ENCODE measurements around the gene IL4R.

Gene IL4R

DNA sequence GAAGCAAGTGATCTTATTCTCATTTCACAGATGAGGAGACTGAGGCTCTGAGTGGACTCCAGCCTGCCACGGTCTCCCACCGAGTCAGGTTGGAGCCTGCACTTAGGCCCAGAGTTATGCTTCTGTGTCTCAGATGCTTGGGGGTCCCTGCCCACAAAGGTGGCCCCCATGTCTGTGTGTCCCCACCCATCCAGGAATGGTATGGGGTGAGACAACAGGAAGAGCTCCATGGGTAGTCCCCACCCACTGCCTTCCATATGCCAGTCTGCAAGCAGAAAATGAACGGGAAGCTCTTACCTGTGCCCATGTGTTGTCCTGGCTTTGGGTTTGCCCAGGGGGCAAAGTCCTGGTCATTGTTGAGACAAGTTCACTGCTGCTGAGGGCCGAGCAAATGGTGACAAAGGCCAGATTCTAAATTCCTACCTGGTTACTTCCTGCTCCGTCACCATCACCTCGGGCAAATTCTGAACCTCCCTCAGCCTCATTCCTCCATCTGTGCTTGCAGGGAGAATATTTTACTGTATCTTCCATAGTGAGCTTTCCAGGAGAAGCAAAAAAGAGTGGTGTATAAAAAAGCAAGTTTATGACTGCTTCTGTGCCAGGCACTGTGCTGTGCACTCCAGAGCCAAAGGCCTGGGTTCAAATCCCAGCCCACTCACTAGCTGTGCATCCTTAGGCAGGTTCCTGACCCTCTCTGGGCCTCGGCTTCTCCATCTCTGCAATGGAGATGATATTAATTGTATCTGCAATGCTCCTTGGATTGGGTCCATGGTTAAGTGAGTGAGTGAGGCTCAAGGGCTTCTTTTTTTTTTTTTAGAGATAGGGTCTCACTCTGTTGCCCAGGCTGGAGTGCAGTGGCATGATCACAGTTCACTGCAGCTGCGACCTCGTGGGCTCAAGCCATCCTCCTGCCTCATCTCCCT is 9.3 kb downstream of the IL4R start:
- peaks cover 9% of the 10 kb centered on the region for H3K79me2 ChIP-seq (ENCODE audit: control insufficient read depth, insufficient read depth, low read length, poor library complexity)
- H3K36me3 ChIP-seq (ENCODE audit: control insufficient read depth in 1 of 2, insufficient read depth in 2 of 2, low read length in 2 of 2), result no peaks in the 10 kb centered on the region
- H2BK12ac ChIP-seq (ENCODE audit: low read length), result peak overlapping the region; percentile 29

DNA sequence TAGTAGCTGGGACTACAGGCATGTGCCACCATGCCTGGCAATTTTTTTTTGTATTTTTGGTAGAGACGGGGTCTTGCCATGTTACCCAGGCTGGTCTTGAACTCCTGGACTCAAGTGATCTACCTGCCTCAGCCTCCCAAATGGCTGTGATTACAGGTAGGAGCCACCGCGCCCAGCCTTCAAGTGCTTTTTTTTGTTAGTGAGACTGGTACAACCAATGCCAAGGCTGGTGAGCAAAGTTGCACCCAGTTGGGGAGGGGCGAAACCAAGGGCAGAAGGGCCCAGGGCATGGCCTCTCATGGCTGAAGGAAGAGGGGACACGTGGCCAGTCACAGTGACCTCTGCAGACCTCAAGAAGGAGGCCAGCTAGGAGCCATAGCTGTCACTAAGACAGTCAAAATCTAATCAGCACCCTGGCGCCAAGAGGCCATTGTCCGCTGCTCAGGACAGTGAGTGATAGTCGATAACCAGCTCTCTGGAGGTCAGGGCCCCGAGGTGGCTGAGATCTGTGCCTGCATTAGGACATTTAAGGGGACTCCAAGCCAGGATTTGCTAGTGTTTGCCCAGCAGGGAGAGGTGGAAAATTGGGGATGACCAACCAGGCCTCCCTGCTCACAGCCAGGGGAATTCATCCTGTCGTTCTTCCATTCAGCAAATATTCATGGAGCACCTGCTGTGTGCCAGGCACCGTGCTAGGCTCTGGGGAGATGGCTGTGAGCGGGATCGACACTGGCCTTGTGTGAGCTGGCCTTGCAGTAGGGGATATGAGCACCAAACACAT is 10.2 kb downstream of the IL4R start:
- peak overlapping the region; percentile 82 for H2AK5ac ChIP-seq (ENCODE audit: low read length)
- peak overlapping the region; percentile 28 for H3K18ac ChIP-seq (ENCODE audit: low read length)

More for the DNA sequence above, 9.3 kb downstream of the IL4R start:
- no peaks in the 10 kb centered on the region for H3K27me3 ChIP-seq (ENCODE audit: insufficient read depth, low read length)
- H3K14ac ChIP-seq (ENCODE audit: low read length), result peak overlapping the region; percentile 24
- H2AK5ac ChIP-seq (ENCODE audit: low read length), result peak overlapping the region; percentile 81
- no peak overlapping the region for H3K4me3 ChIP-seq (ENCODE audit: low read depth, low read length)
- peaks cover 22% of the 10 kb centered on the region for H3K79me1 ChIP-seq (ENCODE audit: low read length)
- H3K18ac ChIP-seq (ENCODE audit: low read length), result peak overlapping the region; percentile 75
- H3K4ac ChIP-seq (ENCODE audit: low read depth, low read length), result peak overlapping the region; percentile 16
- H3K27ac ChIP-seq (ENCODE audit: low read depth, low read length), result peak overlapping the region; percentile 51
- no peaks in the 10 kb centered on the region for H3K9me3 ChIP-seq (ENCODE audit: insufficient read depth, low read depth, low read length)
- no peak overlapping the region for H3K9ac ChIP-seq (ENCODE audit: low read length)
- peak overlapping the region; percentile 5 for H4K8ac ChIP-seq (ENCODE audit: low read depth, low read length)
- H3K4me1 ChIP-seq (ENCODE audit: control insufficient read depth in 1 of 2, insufficient read depth in 2 of 2, low read length in 2 of 2), result peaks cover 36 to 40% of the 10 kb centered on the region in 2 experiments
- no CpG with 5 or more reads among the region's 9 CpGs for WGBS (ENCODE audit: extremely low coverage, insufficient coverage, insufficient read length)
- peak overlapping the region; percentile 23 for H3K4me2 ChIP-seq (ENCODE audit: low read length)
- peak; percentile 93 to 96 for DNase-seq
- peak overlapping the region; percentile 81 for H4K91ac ChIP-seq (ENCODE audit: low read depth, low read length)
- peak overlapping the region; percentile 62 for H2BK120ac ChIP-seq (ENCODE audit: insufficient read depth, low read length, poor library complexity)
- no peak overlapping the region for H4K12ac ChIP-seq (ENCODE audit: low read depth, low read length)
- peak overlapping the region; percentile 45 for H2BK5ac ChIP-seq (ENCODE audit: low read depth, low read length, poor library complexity)
- no peak overlapping the region for H3K23ac ChIP-seq (ENCODE audit: low read length)
- H2AFZ ChIP-seq (ENCODE audit: insufficient read depth, low read length, poor library complexity), result peak overlapping the region; percentile 3

DNA sequence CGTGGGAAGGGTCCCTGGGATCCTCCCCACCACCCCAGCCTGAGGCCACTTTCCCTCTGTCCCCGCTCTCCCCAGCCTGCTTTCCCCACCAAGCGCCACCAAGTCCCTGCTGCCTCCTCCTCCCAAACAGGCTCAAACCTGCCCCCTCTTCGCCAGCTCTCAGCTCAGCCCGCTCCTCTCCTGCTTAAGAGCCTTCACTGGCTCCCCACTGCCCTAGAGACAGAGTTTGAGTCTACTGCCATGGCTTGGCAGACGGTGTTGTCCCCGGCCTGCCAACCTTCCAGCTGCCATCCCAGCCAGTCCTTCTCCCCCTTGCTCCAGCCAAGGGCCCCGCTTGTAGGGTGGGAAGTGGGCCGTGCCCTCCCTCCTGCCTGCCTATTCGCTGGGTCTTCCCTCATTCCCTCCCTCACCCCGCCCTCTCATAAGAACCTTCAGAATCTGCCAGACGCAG is 11.1 kb downstream of the IL4R start:
- peak overlapping the region; percentile 51 for H3K18ac ChIP-seq (ENCODE audit: low read length)
- H3K9me3 ChIP-seq (ENCODE audit: insufficient read depth, low read depth, low read length), result no peaks in the 10 kb centered on the region
- H3K9ac ChIP-seq (ENCODE audit: low read length), result no peak overlapping the region
- no peaks in the 10 kb centered on the region for H3K36me3 ChIP-seq (ENCODE audit: control insufficient read depth in 1 of 2, insufficient read depth in 2 of 2, low read length in 2 of 2)
- no peak overlapping the region for H3K4me3 ChIP-seq (ENCODE audit: low read depth, low read length)
- H4K12ac ChIP-seq (ENCODE audit: low read depth, low read length), result no peak overlapping the region
- H2BK5ac ChIP-seq (ENCODE audit: low read depth, low read length, poor library complexity), result peak overlapping the region; percentile 54
- no peak overlapping the region for H3K23ac ChIP-seq (ENCODE audit: low read length)
- no peaks in the 10 kb centered on the region for H3K27me3 ChIP-seq (ENCODE audit: insufficient read depth, low read length)
- H3K4me2 ChIP-seq (ENCODE audit: low read length), result no peak overlapping the region
- peak overlapping the region; percentile 58 for H4K91ac ChIP-seq (ENCODE audit: low read depth, low read length)
- H3K27ac ChIP-seq (ENCODE audit: low read depth, low read length), result peak overlapping the region; percentile 1
- H3K14ac ChIP-seq (ENCODE audit: low read length), result peak overlapping the region; percentile 19
- peak overlapping the region; percentile 60 for H2AK5ac ChIP-seq (ENCODE audit: low read length)
- no peak for DNase-seq
- H2BK12ac ChIP-seq (ENCODE audit: low read length), result peak overlapping the region; percentile 80
- H3K4me1 ChIP-seq (ENCODE audit: control insufficient read depth in 1 of 2, insufficient read depth in 2 of 2, low read length in 2 of 2), result peaks cover 31 to 35% of the 10 kb centered on the region in 2 experiments
- peak overlapping the region; percentile 13 for H2AFZ ChIP-seq (ENCODE audit: insufficient read depth, low read length, poor library complexity)
- no CpG with 5 or more reads among the region's 12 CpGs for WGBS (ENCODE audit: extremely low coverage, insufficient coverage, insufficient read length)
- peak overlapping the region; percentile 19 for H4K8ac ChIP-seq (ENCODE audit: low read depth, low read length)
- H3K4ac ChIP-seq (ENCODE audit: low read depth, low read length), result peak overlapping the region; percentile 40
- peak overlapping the region; percentile 15 for H2BK120ac ChIP-seq (ENCODE audit: insufficient read depth, low read length, poor library complexity)
- peaks cover 22% of the 10 kb centered on the region for H3K79me1 ChIP-seq (ENCODE audit: low read length)
- H3K79me2 ChIP-seq (ENCODE audit: control insufficient read depth, insufficient read depth, low read length, poor library complexity), result peaks cover 9% of the 10 kb centered on the region

More for the DNA sequence above, 10.2 kb downstream of the IL4R start:
- Histone ChIP-seq H4K12ac (ENCODE audit: low read depth, low read length) (no peak overlapping the region), H4K8ac (ENCODE audit: low read depth, low read length) (no peak overlapping the region), H3K23ac (ENCODE audit: low read length) (no peak overlapping the region), H2AFZ (ENCODE audit: insufficient read depth, low read length, poor library complexity) (no peak overlapping the region), H3K79me2 (ENCODE audit: control insufficient read depth, insufficient read depth, low read length, poor library complexity) (peaks cover 9% of the 10 kb centered on the region), H3K79me1 (ENCODE audit: low read length) (peaks cover 22% of the 10 kb centered on the region), H3K4me3 (ENCODE audit: low read depth, low read length) (no peak overlapping the region), H4K91ac (ENCODE audit: low read depth, low read length) (peak overlapping the region; percentile 71), H3K9me3 (ENCODE audit: insufficient read depth, low read depth, low read length) (no peaks in the 10 kb centered on the region), H3K27ac (ENCODE audit: low read depth, low read length) (no peak overlapping the region), H2BK120ac (ENCODE audit: insufficient read depth, low read length, poor library complexity) (peak overlapping the region; percentile 62), H2BK12ac (ENCODE audit: low read length) (peak overlapping the region; percentile 80), H3K4me2 (ENCODE audit: low read length) (no peak overlapping the region), H3K36me3 (ENCODE audit: control insufficient read depth in 1 of 2, insufficient read depth in 2 of 2, low read length in 2 of 2) (no peaks in the 10 kb centered on the region), H3K4me1 (ENCODE audit: control insufficient read depth in 1 of 2, insufficient read depth in 2 of 2, low read length in 2 of 2) (peaks cover 31 to 35% of the 10 kb centered on the region in 2 experiments), H3K9ac (ENCODE audit: low read length) (no peak overlapping the region), H3K27me3 (ENCODE audit: insufficient read depth, low read length) (no peaks in the 10 kb centered on the region), H2BK5ac (ENCODE audit: low read depth, low read length, poor library complexity) (peak overlapping the region; percentile 34), H3K14ac (ENCODE audit: low read length) (peak overlapping the region; percentile 27), H3K4ac (ENCODE audit: low read depth, low read length) (peak overlapping the region; percentile 16)
- no peak for DNase-seq
- no CpG with 5 or more reads among the region's 13 CpGs for WGBS (ENCODE audit: extremely low coverage, insufficient coverage, insufficient read length)

DNA sequence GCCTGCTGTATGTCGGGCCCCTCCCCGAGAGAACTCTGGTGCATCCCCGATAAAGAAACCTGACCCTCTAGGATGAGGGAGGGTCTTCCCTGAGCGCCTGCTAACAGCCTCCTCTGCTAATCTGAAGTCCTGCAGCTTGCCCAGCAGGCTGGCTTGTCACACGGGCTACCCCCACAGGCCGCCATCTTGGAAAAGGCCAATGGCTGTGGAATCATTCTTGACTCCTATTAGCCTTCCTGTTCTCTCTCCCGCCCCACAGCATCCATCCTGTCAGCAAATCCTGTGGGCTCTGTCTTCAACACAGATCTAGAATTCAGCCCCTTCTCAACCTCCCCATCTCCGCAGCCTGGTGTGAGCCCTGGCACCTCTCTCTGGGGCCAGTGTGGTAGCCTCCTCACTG is 12.0 kb downstream of the IL4R start:
- Histone ChIP-seq H3K14ac (ENCODE audit: low read length) (peak overlapping the region; percentile 74), H3K9me3 (ENCODE audit: insufficient read depth, low read depth, low read length) (no peaks in the 10 kb centered on the region), H3K23ac (ENCODE audit: low read length) (no peak overlapping the region), H3K27me3 (ENCODE audit: insufficient read depth, low read length) (no peaks in the 10 kb centered on the region), H3K36me3 (ENCODE audit: control insufficient read depth in 1 of 2, insufficient read depth in 2 of 2, low read length in 2 of 2) (no peaks in the 10 kb centered on the region), H3K4me1 (ENCODE audit: control insufficient read depth in 1 of 2, insufficient read depth in 2 of 2, low read length in 2 of 2) (peaks cover 31 to 35% of the 10 kb centered on the region in 2 experiments), H4K8ac (ENCODE audit: low read depth, low read length) (no peak overlapping the region), H2AFZ (ENCODE audit: insufficient read depth, low read length, poor library complexity) (no peak overlapping the region), H2AK5ac (ENCODE audit: low read length) (peak overlapping the region; percentile 90), H3K79me2 (ENCODE audit: control insufficient read depth, insufficient read depth, low read length, poor library complexity) (peaks cover 9% of the 10 kb centered on the region), H3K4me3 (ENCODE audit: low read depth, low read length) (no peak overlapping the region), H3K9ac (ENCODE audit: low read length) (no peak overlapping the region), H4K91ac (ENCODE audit: low read depth, low read length) (peak overlapping the region; percentile 74), H2BK12ac (ENCODE audit: low read length) (peak overlapping the region; percentile 92), H3K79me1 (ENCODE audit: low read length) (peaks cover 22% of the 10 kb centered on the region), H2BK5ac (ENCODE audit: low read depth, low read length, poor library complexity) (peak overlapping the region; percentile 82), H3K4me2 (ENCODE audit: low read length) (no peak overlapping the region), H3K27ac (ENCODE audit: low read depth, low read length) (peak overlapping the region; percentile 34), H2BK120ac (ENCODE audit: insufficient read depth, low read length, poor library complexity) (peak overlapping the region; percentile 80), H4K12ac (ENCODE audit: low read depth, low read length) (no peak overlapping the region), H3K18ac (ENCODE audit: low read length) (peak overlapping the region; percentile 82), H3K4ac (ENCODE audit: low read depth, low read length) (peak overlapping the region; percentile 34)
- no CpG with 5 or more reads among the region's 8 CpGs for WGBS (ENCODE audit: extremely low coverage, insufficient coverage, insufficient read length)
- no peak for DNase-seq

Measured in trophoblast cell (in vitro differentiated cells and primary cell).